Measurements from ENCODE around the gene STEAP1B.

STEAP1B gene

DNA sequence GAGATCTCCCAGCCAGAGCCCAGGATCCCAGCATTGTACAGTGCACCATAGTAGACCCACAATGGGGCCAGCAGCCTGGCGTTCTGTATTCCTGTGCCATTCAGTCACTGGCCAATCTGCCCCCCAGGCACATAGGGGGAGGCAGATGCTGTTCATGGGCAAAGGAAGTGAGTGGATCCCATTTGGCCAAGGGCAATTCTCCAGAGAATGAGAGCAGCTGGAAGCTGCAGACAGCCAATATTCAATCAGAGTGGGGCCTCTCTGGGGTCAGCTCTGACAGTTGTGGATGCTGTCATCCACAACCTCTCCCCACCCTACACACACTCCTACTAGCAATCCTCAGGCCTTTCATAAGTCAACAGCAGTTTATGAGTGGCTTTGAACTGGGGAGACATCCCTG is 17.5 kb downstream of the STEAP1B start:
- H3K4me1 Mint-ChIP-seq (ENCODE audit: low read depth), result no peaks in the 10 kb centered on the region
- H3K27me3 Mint-ChIP-seq, result no peaks in the 10 kb centered on the region
- no peak overlapping the region for H3K27ac Mint-ChIP-seq
- H3K36me3 Mint-ChIP-seq (ENCODE audit: low read depth), result no peaks in the 10 kb centered on the region
- H3K9me3 Mint-ChIP-seq, result no peaks in the 10 kb centered on the region
- no peak overlapping the region for H3K4me3 Mint-ChIP-seq

DNA sequence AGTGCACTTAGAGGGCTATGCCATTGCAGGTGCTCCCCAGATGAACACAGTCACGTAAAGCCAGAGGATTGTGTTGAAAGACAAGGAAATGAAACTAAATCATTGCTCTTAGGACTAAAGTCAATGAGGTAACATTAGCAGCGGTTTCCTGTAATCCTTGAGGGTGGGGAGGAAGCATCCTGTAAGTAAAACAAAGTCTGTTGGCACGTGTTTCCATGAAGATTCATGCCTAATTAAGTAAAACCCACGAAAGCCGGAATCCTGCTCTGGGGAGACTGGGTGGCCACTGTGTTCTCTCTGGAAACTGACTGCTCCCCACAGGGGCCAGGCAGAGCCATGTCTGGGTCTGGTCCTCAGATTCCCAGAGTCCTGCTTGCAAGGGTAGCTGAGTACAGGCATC is 18.3 kb downstream of the STEAP1B start:
- no peaks in the 10 kb centered on the region for H3K27me3 Mint-ChIP-seq
- H3K4me3 Mint-ChIP-seq, result no peak overlapping the region
- no peak overlapping the region for H3K27ac Mint-ChIP-seq
- H3K4me1 Mint-ChIP-seq (ENCODE audit: low read depth), result no peaks in the 10 kb centered on the region
- no peaks in the 10 kb centered on the region for H3K36me3 Mint-ChIP-seq (ENCODE audit: low read depth)
- H3K9me3 Mint-ChIP-seq, result no peaks in the 10 kb centered on the region

DNA sequence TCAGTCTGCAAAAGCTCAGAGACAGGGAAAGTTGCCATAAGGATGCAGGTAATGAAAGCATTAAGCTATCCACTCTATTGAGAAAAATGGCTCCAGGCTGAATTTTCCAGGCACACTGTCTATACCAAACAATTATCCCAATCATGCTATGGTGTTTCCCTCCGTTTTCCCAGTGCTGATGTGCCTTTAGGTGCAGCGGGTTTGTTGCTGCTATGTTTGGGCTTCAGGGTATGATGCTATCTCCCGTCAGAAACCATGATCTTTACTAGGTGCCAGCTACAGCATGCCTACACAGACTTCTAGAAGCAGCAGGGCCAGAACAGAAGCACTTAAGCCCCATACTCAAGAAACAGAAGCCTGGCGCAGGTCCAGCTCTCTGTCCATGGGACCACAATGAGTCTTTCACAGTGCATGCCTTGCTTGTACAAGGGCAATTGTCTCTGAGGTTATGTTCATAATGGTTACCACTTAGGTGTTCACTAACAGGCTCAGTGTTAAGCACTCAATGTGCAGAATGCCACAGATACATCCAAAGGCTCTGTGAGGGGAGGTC is 19.4 kb downstream of the STEAP1B start:
- no peaks in the 10 kb centered on the region for H3K4me1 Mint-ChIP-seq (ENCODE audit: low read depth)
- no peak overlapping the region for H3K27ac Mint-ChIP-seq
- no peaks in the 10 kb centered on the region for H3K27me3 Mint-ChIP-seq
- no peaks in the 10 kb centered on the region for H3K36me3 Mint-ChIP-seq (ENCODE audit: low read depth)
- no peaks in the 10 kb centered on the region for H3K9me3 Mint-ChIP-seq
- no peak overlapping the region for H3K4me3 Mint-ChIP-seq

DNA sequence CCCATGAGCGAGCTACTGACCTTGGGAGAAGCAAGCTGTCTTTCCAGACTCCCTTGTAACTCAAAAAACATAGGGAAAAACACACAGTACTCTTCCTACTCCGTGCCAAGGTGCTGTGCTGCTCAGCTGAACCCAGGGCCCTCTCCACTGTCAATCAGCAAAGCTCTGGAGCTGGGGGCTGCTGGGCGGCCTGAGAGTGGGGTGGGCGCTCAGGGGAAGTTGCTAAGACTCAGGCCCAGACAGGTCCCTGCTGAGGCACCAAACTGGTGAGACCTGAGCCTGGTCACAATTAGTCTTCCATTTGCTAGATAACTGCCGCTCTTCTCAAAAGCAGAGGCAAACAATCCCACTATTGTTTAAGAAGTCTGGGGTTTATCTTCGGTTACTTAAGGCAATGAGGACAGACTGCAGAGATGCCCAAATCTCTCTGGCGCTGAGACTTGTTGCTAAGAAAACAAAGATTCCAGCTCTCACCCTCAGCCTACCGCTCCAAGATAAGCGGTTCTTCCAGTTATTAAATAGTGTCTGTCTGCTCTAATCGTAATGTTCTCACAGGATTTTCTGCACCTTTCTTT is 22.0 kb downstream of the STEAP1B start:
- H3K27me3 Mint-ChIP-seq, result no peaks in the 10 kb centered on the region

DNA sequence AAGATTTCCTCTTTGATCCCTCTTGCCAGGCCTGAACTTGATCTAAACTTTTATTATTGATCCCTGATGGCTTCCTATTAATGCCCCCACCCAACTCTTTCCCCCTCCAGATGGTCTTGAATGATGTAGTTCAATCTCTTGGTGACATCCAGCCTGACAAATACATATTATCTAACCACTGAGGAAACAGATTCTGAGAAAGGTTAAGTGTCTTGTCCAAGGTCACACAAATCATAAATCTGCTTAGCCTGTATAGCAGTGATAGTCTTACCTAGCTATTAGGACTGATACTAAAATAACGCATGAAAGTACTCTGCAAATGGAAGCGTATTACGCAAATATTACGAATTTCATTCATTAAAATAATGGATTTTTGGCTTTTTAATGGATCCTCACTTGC is 22.7 kb downstream of the STEAP1B start:
- H3K27ac Mint-ChIP-seq, result no peak overlapping the region
- H3K4me1 Mint-ChIP-seq (ENCODE audit: low read depth), result no peaks in the 10 kb centered on the region
- H3K36me3 Mint-ChIP-seq (ENCODE audit: low read depth), result no peaks in the 10 kb centered on the region
- H3K27me3 Mint-ChIP-seq, result no peaks in the 10 kb centered on the region
- H3K4me3 Mint-ChIP-seq, result no peak overlapping the region
- no peaks in the 10 kb centered on the region for H3K9me3 Mint-ChIP-seq

More for the DNA sequence above, 22.0 kb downstream of the STEAP1B start:
- Mint-ChIP-seq H3K4me3 (no peak overlapping the region), H3K4me1 (ENCODE audit: low read depth) (no peaks in the 10 kb centered on the region), H3K36me3 (ENCODE audit: low read depth) (no peaks in the 10 kb centered on the region), H3K9me3 (no peaks in the 10 kb centered on the region), H3K27ac (no peak overlapping the region)

DNA sequence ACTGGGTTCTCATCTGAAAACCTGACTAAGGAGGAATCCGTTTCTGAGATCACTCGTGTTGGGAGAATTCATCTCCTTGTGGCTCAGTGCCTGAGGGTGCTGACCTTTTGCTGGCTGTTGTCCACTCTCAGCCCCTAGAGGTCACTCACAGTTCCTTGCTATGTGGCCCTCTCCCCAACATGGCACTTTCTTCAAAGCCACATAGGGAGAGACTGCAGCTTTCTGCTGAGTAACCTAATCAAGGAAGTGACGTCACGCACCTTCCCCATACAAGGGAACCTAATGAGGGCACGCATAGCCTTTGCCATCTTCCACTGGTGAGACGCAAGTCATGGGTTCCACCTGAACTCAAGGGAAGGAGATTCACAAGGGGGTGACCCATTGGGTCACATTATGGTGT is 23.2 kb downstream of the STEAP1B start:
- no peaks in the 10 kb centered on the region for H3K36me3 Mint-ChIP-seq (ENCODE audit: low read depth)
- H3K4me3 Mint-ChIP-seq, result no peak overlapping the region
- H3K27me3 Mint-ChIP-seq, result no peaks in the 10 kb centered on the region
- no peak overlapping the region for H3K27ac Mint-ChIP-seq
- H3K9me3 Mint-ChIP-seq, result no peaks in the 10 kb centered on the region
- no peaks in the 10 kb centered on the region for H3K4me1 Mint-ChIP-seq (ENCODE audit: low read depth)

DNA sequence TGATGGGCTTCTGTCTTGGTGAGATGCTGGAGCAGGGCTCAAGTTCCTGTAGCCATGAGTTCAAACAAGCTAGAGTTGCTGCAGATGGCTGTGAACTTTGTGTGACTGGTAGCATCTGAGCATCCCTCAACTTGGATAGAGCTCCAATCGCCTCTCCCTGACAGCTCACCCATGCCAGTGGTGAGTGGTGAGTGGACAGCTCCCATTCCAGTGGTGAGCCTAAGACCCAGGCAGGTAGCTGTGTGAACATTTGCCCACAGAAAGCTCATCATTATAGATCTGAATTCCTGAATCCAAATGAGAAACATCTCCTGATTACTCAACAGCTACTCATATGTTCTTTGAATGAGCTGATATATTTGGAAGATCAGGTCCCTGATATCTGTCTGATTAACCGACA is 25.3 kb downstream of the STEAP1B start:
- Mint-ChIP-seq H3K27me3 (no peaks in the 10 kb centered on the region), H3K4me1 (ENCODE audit: low read depth) (no peaks in the 10 kb centered on the region), H3K36me3 (ENCODE audit: low read depth) (no peaks in the 10 kb centered on the region), H3K4me3 (no peak overlapping the region), H3K9me3 (no peaks in the 10 kb centered on the region), H3K27ac (no peak overlapping the region)

DNA sequence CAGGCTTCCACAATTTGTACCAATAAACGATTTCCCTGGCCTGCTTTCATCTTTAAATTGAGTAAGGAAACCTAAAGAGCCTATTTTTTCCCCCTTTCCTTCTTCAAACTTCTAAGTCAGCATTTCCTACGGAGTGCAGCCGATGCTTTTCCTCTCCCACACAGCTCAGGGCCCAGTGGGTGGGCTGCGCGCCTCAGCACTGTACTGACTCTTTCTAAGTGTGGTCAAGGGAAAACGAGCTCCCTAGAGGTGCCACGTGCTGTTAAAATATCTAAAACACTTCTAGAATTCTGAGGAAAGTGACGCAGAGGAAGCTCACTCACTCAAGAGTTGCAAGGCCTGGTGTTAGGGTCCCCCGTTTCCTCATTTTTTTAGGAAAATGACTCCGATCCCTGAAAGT is 29.0 kb downstream of the STEAP1B start:
- H3K27ac Mint-ChIP-seq, result no peak overlapping the region
- no peaks in the 10 kb centered on the region for H3K36me3 Mint-ChIP-seq (ENCODE audit: low read depth)
- H3K27me3 Mint-ChIP-seq, result no peaks in the 10 kb centered on the region
- H3K4me3 Mint-ChIP-seq, result no peak overlapping the region
- no peaks in the 10 kb centered on the region for H3K4me1 Mint-ChIP-seq (ENCODE audit: low read depth)
- H3K9me3 Mint-ChIP-seq, result no peaks in the 10 kb centered on the region

DNA sequence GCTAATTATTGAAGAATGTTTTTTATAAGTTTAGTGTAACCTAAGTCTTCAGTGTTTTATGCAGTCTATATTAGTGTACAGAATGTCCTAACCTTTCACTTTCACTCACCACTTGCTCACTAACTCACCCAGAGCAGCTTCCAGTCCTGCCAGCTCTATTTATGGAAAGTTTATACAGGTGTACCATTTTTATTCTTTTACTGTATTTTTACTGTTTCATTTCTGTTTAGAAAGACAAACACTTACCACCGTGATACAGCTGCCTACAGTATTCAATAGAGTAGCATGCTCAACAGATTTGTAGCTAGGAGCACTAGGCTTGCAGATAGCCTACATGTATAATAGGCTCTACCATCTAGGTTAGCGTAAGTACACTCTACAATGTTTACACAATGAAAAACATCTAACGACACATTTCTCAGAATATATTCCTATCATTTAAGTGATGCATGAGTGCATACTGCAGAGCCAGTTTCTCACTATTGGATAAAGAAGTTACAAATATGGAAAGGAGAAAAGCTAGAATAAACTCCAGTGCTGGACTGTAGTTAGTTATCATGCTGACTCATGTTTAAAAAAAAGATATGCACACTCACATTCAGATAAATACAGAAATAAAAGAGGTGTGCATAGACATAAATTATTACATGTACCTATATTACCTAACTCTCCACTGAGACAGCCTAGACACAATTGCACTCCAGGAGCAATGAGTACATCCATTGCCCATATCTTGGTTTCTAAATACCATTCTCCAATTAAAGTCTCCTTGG is 30.4 kb downstream of the STEAP1B start:
- no peaks in the 10 kb centered on the region for H3K36me3 Mint-ChIP-seq (ENCODE audit: low read depth)
- no peak overlapping the region for H3K4me3 Mint-ChIP-seq
- no peaks in the 10 kb centered on the region for H3K27me3 Mint-ChIP-seq
- no peaks in the 10 kb centered on the region for H3K9me3 Mint-ChIP-seq
- H3K4me1 Mint-ChIP-seq (ENCODE audit: low read depth), result no peaks in the 10 kb centered on the region
- H3K27ac Mint-ChIP-seq, result no peak overlapping the region

DNA sequence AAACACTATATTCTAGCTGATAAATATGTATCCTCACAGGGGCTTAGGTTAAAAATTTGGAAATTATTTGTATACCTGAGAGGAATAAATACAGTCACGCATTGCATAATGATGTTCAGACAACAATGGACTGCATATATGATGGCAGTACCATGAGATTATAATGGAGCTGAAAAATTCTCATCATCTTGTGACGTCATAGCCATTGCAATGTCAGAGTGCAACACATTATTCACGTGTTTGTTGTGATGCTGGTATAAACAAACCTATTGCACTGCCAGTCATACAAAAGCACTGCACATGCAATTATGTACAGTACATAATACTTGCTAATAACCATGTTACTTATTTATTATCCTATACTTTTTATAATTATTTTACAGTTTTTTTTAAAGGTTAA is 31.4 kb downstream of the STEAP1B start:
- no peaks in the 10 kb centered on the region for H3K9me3 Mint-ChIP-seq
- H3K36me3 Mint-ChIP-seq (ENCODE audit: low read depth), result no peaks in the 10 kb centered on the region
- H3K4me1 Mint-ChIP-seq (ENCODE audit: low read depth), result no peaks in the 10 kb centered on the region
- no peak overlapping the region for H3K4me3 Mint-ChIP-seq
- H3K27ac Mint-ChIP-seq, result no peak overlapping the region
- H3K27me3 Mint-ChIP-seq, result no peaks in the 10 kb centered on the region

DNA sequence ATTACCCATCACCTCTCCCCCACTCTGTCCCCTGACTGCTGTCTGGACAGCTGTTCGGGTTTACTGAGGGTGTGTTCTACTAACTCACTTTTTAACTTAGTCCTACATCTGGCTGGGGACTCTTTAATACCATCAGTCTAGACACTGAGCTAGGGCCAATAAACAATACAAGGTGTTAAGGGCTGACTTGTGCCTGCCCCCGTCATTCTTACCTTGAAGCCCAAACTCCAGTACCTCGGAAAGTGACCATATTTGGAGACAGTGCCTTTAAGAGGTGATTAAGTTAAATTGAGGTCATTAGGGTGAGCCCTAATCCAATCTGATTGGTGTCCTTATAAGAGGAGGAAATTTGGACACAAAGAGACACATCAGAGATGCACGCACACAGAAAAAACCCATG is 35.7 kb downstream of the STEAP1B start:
- Mint-ChIP-seq H3K27me3 (peaks cover 4% of the 10 kb centered on the region), H3K4me3 (no peak overlapping the region), H3K4me1 (ENCODE audit: low read depth) (no peaks in the 10 kb centered on the region), H3K36me3 (ENCODE audit: low read depth) (no peaks in the 10 kb centered on the region), H3K9me3 (no peaks in the 10 kb centered on the region), H3K27ac (no peak overlapping the region)

DNA sequence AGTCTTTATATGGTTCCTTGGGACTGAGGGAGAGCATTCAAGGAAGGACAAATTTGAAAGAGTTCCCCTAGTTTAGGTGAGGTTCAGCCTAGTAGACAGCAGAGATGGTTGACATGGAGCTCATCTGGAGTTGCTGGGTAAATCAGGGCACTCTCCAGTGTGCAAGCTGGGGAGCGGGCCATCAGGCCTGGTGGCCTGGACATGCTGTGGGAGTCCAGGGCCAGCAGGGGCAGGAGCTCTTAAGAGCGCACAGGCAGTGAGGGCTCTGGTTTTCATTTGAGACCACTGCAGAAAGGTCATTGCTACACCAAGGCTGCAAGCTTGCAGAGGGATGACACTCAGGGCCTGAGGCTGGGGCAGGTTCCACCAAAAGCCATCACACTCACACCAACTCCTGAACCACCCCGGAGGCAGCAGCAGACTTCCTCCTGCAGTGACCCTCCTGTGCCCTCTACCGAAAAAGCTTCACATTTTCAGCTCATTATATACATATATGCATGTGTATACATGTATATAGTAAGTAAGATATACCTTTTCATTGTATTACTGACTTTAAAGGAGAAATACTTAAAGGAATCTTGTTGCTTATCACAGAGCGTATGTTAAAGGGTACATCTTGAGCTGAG is 39.5 kb downstream of the STEAP1B start:
- Mint-ChIP-seq H3K27me3 (peaks cover 5% of the 10 kb centered on the region), H3K4me1 (ENCODE audit: low read depth) (no peaks in the 10 kb centered on the region), H3K4me3 (no peak overlapping the region), H3K36me3 (ENCODE audit: low read depth) (no peaks in the 10 kb centered on the region), H3K9me3 (no peaks in the 10 kb centered on the region), H3K27ac (no peak overlapping the region)

DNA sequence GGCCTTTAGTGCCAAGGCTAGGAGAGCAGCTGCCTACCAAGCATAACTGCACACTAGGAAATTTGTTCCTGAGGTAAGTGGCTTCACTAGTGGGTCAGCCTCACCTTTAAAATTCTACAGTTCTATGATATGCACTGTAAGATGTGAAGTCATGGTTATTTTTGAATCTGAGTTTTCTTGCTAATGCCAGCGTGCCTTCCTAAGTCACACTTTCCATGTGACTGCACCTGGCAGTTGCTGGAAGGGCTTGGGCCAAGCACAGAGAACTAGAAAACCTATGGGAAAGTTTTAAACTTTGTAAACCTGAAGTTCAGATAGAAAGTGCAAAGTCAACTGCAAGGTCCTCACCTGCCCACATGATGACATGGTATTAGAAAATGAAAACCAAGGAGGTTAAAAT is 42.5 kb downstream of the STEAP1B start:
- Mint-ChIP-seq H3K9me3 (no peaks in the 10 kb centered on the region), H3K27ac (no peak overlapping the region), H3K36me3 (ENCODE audit: low read depth) (no peaks in the 10 kb centered on the region), H3K27me3 (peaks cover 26% of the 10 kb centered on the region), H3K4me1 (ENCODE audit: low read depth) (peaks cover 8% of the 10 kb centered on the region), H3K4me3 (no peak overlapping the region)

DNA sequence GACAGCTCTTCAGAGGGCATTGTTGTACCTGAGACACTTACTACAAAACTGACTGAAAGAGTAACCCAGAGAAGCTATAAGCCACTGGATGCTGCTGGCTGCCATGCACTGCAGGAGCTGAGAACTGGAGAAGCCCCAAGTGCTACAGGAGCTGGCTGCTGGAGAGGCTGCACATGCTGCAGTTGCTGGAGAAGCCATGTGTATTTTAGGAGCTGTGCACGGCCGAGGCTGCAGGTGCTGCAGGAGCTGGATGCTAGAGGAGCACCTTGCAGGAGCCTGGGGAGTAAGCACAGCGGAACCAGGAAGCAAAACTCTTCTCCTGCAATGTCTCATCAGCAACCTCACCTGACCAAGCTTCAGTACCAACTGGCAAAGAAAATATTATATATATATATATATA is 45.5 kb downstream of the STEAP1B start:
- Mint-ChIP-seq H3K4me1 (ENCODE audit: low read depth) (peaks cover 10% of the 10 kb centered on the region), H3K27me3 (peaks cover 43% of the 10 kb centered on the region), H3K27ac (no peak overlapping the region), H3K9me3 (no peaks in the 10 kb centered on the region), H3K4me3 (no peak overlapping the region), H3K36me3 (ENCODE audit: low read depth) (no peaks in the 10 kb centered on the region)

DNA sequence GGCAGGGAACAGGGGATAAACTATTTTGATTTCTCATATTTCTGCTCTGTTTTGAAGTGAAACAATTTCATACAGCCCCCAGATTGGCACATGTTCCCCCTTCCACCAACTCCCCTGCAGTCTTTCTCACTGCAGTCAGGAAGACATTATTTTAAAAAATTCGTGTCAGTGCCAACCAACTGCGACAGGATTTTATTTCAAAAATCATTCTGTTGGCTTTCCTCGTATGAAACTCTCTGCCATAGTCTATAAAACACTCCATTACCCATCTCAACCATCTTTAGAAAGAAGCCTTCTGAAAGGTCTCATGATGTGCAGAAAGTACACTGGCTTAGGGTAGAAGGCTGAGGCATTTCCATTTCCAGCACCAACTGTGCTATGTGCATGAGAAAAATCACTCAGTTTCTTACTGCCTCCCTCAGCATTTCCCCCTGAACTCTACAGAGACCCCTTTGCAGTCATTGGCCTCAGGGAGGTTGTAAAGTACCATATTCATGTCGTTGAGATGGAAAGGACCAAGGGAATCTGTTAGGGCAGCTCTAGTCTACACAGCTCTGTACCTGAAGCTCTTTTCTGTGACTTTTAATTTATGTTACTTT is 46.9 kb downstream of the STEAP1B start:
- Mint-ChIP-seq H3K4me3 (peak overlapping the region; percentile 2), H3K27me3 (peaks cover 43% of the 10 kb centered on the region), H3K4me1 (ENCODE audit: low read depth) (peaks cover 10% of the 10 kb centered on the region)

More for the DNA sequence above, 46.9 kb downstream of the STEAP1B start:
- no peak overlapping the region for H3K27ac Mint-ChIP-seq
- no peaks in the 10 kb centered on the region for H3K36me3 Mint-ChIP-seq (ENCODE audit: low read depth)
- no peaks in the 10 kb centered on the region for H3K9me3 Mint-ChIP-seq
